Measurements from ENCODE around the gene IL1RAPL1.

IL1RAPL1 gene

DNA sequence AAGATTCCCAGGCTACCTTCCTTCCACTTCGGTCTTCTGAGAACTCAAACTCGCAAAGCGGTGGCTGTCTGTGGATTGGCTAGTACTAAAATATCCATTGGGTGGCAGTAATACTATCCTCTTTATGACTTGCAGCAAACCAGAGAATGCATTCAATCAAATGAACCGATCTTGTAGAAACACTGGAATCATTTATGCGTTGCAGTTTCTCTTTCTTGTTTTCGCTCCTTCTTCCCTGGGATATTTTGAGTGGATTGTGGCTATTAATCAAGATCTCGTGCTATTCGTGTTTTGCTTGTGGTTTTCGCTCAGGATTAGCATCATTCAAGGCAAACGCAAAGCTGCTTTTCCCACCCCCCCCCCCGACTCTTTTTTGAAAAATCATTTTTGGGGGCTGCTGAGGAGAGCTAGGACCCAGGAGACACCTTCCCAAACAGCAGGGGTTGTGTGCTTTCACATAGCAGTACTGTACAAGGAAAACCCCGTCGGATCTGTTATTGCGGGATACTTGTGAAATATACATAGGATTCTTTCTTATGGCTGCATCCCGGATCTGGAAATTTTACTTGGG lies at the start of gene IL1RAPL1:
Gene IL1RAPL1 (plus strand): TSS at position 466 of the 571 bp plus-strand sequence.
- peak; percentile 26 for DNase-seq

DNA sequence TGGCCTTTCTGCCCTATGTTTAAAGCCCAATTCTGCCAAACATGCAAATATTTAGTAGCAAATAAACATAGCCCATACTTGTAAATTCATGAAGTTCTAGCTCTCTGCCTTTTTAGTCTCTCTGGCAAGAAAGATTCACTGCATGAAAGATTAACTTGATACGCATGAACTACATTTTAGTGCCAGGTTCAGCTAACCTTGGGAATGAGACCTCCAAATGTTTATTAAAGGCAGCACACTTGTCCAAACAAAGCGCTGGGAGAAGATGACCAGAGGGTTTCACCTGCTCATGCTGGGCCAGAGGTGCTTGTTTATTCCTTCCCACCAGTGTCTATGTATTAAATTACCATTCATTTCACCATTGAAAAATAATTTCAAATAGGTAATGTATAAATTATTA lies 44.5 kb upstream of the IL1RAPL1 start:
- no peak for DNase-seq

DNA sequence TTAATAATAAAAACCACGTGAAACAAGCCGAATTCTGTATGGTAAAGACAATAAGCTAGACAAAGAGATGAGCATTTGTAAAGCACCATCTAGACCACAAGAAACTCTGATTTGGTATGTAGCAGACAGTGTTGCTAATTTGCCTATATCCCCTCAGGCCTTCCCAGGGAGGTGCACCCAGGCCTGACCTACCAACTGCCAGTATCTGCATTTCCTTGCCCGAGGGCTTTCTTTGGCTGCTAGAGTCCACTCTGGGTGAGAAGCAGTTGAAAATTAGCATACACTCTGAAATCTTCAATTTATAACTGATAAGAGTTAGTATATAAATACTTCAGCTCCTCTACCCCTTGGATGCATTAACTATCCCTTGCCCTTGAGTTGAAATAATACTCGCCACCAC lies 37.4 kb upstream of the IL1RAPL1 start:
- DNase-seq, result no peak

DNA sequence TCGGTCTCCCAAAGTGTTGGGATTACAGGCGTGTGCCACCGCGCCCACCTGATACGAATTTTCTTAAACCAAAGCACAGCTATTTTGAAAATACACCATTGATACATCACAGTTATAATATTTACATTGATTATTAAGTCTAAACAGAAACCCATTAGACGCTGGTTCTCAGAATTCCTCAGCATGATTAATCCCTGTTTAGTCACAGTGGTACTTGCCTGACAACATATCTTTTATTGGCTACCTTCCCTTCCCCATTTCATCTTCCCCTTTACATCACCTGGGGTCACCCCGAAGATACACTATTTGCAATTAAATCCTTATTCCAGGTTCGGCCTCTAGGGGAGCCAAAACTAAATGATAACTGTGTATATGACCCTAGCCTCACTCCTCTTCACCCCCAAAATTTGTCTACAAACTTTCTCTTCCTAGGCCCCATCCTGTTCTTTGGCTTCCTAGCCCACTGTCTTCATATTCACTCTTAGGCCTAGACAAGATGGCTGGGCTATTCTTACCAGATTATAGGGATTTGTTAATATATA lies 36.8 kb upstream of the IL1RAPL1 start:
- no peak for DNase-seq

DNA sequence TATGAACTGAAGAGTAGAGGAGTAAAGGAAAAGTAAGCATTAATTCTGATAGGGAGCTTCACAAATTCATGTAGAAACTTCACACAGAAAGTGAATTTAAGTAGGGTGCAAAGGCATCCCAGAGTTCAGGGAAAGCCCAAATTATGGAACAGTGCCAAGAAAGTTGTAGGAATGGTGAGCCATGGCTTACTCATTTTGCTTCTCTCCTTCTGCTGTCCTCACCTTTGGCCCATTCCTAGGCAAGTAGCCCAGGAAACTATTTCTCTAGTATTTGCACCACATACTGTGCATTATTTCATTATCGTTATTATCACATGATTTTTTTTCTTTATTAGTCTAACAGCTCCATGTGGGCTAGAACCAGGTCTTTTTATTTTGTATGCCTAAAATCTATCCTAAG lies 34.9 kb upstream of the IL1RAPL1 start:
- no peak for DNase-seq

DNA sequence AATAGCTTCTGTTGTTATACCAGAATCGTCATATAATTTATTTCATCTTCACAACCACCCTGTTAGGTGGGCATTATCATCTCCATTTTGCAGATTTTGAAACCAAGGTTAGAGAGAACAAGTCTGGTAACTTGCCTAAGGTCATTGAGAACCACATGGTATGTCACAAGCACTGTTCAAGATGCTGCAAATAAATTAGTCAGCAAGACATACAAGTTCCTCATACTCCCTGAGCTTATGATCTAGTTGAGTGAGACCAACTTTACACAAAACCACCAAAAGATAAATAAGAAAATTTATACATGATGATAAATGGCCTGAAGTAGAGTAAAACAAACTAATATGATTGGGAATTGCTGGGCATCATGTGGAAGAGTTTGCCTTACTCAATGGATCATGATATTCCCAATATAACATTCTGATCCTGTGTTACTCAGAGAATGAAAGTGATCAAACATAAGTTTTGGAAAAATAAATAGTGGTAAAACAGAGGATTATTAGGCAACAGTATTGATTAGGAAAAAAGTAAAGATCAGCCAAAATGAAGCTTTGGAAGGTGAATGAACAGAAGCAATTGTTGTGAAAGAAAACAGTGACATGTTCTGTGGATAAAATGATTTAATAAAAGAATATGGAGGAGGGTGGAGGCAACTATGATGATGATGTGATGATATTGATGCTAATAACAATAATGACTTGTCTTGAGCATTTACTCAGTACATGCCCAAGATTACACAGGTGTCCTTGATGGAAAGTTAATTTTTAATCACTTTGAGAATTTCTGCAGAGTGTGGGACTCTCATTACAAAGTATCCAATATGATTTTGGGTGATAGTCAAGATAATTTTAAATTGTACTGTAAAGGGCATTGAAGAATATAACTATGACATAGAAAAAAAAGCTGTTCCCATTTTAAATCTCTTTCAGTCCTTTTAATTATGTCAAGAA lies 34.1 kb upstream of the IL1RAPL1 start:
- DNase-seq, result no peak

DNA sequence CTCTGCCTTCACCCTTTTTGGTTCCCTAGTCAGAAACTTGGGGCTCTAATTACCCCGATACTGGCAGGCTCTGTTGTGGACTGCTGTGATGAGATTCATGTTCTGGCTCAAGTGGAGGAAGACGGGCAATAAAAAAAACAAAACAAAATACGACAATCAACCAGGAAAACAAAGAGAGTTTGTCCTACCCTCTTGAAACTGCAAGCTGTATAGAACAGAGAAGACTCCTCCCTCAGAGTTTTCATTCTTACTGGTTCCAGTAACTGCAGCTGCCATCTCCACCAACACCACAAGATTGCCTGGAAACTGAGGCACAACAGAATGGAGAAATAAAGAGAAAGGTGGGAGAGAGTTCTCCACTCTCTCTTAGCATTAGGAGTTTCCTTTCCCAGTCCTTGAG lies 11.1 kb upstream of the IL1RAPL1 start:
- no peak for DNase-seq

DNA sequence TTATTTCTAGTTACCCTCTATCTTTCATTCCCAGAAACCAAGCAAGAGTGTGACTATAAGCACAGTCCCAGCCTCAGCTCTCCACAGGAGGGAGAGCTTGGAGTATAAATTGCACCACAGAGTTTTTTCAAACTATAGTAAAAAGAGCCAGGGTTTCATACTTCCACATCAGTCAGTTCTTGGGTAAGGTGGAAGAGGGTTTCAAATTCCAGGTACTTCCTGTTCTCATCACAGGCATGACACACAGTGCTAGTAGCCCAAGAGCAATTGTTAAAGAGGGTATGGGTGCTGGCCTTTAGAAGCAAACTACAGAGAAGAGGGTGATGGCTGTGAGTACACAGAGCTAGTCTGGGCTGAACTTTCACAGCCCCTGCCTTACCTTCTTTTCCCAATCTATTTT lies 5.7 kb upstream of the IL1RAPL1 start:
- DNase-seq, result peak; percentile 2

DNA sequence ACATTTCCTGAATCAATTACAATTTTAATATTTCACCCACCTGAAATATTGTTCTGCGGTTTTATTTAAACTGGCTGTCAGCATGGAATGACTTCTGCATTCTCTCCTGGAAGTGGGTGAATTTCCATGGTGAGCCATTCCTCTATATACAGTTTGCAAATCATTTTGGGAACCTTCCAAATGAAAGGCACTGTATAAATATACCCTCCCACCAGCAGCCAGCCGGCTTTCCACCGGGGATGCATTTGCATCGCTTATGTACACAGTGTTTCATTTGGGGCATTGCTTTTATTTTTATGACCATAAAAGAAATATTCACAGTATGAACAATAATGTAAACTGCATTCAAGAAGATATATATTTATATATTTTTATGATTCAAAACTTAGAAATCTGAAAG lies 4.7 kb upstream of the IL1RAPL1 start:
- no peak for DNase-seq

DNA sequence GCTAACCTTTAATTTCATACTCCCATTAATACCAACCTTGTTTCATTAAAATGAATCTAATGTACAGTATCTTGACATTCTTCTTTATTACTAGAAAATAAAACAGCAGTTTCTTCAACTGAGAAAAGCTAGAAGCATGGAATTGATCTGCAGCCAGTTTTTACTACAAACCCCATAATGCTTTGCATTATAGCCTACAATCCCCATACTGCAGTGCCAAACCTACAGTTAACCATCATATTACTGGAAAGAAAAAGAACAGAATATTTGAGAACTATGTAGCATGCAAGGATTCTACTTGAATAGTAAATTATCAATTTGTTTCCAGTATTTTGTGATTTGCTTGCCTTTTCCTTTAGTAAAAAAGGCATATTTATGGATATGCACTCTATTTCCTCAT lies 3.2 kb upstream of the IL1RAPL1 start:
- no peak for DNase-seq

DNA sequence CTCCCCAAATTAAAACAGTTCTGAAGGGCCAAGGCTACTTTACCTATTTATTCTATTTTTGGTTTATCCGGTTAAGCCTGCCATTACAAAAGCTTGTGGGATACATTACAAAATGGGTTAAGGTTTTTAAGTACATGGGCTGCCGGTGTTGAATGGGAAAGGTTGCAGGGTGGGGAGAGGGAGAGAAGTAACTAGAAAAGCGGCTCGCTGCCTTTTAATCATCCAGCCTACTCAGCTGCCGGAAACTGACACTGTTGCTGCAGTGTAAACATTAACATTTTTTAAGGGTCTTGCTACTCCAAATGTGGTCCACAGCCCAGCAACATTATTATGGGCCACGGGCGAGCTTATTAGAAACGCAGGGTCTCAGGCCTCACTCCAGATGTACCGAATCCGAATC lies 1.5 kb upstream of the IL1RAPL1 start:
- DNase-seq, result no peak

DNA sequence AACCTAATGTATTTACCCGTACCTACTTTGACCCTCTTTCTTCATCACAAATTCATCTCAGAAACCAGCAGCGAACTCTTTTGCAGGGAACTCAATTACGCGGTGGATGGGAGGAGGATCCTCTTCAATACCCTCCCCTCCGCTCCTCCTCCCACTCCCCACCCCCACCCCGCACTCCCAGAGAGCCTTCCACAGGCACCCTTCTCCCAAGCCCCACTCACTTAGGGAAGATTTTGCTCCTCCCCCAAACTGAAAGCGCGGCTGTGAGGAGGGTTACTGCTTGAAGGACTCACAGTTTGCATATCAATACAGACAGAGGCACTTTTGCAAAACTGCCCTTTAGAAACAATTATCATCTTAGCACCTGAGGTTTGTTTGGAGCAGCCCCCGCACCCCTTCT lies 960 bp upstream of the IL1RAPL1 start:
- peak; percentile 34 for DNase-seq

DNA sequence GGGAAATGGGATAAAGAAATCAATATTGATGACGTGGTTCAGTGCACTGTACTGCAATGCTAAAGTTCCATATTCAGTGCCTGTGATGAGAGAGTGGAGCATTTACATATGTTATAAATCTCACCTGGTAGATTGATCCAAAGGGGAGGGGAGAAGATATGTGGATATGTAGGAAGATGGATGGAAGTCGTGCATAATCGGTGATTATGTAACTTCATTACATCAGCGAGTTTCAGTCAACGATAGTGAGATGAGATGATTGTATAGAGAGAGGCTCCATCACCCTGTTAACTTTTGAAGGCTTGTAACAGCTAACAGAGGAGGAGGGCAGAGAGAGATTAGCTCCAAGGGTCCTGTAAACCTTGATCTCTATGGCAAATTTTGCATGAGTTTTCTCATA lies 1.8 kb downstream of the IL1RAPL1 start:
- no peak for DNase-seq

DNA sequence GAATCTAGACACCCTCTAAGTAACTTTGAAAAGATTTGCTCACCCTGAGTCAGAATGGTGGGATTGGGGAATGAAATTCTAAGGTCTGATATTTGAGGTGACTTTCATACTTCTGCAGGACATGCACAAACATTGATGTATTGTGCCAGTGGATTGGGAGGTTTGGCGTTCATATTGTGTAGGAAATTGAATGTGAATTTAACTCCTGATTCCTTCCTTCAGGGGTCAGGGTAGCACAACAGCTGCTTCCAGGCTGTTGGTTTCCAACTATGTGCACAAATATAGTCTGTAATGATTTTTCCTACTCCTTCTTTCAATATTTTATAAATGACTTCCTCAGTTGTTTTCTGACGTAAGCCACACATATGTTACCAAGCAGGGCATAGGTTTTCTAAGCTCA lies 3.1 kb downstream of the IL1RAPL1 start:
- no peak for DNase-seq

DNA sequence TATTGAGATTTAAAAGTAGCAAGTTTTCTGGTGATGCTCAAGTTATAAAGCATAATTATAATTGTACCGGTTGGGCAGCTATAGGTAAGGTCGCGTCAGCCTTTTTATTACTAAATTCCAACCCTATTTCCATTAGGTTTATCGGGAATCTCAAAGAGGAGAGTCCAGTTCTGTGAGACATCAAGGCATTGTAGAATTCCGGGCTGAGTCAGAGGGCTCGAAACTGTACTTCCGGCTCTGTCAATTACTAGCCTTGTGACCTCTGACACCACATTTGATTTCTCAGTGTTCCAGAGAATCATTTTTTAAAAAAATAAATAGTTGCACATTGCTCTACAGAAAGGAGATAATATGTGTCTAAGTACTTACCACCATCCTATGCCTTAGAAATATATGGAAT lies 4.3 kb downstream of the IL1RAPL1 start:
- DNase-seq, result no peak

DNA sequence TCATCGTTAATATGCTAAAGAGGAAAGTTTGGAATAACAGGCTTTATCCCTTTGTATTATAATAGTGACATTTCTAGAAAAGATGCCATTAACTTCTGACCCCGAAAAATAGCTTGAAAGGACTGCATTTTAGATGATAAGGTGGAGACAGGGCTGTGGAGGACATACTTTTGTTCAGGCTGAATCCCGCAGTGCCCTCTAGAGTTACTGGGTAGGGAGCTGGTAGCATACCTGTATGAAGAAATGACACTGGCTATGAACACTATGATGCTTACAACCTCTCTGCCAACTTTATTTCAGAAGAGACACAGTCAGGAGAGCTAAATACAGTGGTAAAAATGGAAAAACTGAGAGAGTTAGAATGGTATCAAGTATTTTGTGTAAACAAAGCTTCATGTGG lies 8.1 kb downstream of the IL1RAPL1 start:
- no peak for DNase-seq

DNA sequence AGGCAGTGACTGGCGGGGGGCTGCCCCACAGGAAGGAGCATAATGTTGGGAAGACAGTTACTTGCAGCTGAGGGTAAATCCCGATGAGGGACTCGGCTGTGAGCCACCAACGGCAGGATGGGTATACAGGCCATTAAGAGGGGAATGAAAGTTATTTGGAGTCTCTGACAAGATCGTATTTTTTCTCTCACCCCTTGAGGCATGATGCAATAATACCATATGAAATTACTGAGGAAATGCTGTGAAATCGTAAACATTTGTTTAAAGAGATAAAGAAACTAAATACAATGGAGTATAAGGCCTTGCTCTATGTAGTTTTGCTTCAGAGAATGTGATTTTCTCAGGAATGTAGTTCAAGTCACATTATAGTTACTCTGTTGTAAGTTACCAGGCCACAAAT lies 12.7 kb downstream of the IL1RAPL1 start:
- no peak for DNase-seq

DNA sequence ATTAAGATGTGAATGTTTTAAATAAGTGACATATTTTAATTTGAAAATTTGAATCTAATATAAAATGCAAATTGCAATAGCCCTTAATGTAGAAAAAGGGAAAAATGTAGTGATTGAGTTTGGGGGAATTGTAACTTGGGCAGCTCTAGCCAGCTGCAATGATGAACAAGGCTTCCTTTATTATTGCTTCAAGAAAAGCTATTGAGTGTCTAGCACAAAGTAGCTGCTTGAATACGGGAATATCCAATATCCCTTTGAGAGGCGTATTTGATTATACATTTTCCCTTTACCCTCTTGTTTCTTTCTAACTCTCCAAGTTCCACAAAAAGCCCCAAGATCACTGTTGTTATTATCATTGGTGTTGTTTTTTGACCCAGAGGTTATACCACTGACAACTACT lies 21.8 kb downstream of the IL1RAPL1 start:
- DNase-seq, result no peak

DNA sequence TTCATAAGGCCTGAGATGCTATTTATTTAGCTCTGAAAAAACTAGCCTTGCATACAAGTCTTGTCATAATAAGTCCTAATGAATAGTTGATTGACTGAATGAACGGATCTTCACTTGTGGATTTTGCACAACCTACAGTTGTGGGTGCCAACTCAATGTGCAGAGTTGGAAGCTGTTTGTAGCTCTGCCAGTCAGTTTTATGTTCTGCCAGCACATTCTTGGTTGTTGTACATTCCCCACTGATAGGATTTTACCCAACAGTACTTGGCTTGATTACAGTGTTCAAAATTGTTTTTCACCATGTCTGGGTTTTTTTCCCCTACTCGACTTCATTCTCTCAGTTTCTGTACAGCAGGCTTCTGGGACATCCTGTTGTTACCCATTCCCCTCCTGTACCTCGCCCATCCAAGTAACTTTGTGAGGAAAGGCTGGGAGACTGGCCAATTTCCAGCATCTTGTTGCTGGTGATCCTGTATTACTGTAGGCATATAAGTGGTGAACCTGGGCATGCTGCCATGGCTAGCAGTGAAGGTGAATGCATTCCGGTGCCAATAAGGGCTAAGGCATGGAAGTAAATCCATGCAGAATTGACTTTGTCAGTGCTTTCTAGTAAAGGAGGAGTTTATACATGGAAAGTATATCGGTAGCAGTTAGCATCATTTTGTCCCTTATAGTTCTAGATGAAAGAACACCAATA lies 22.8 kb downstream of the IL1RAPL1 start:
- no peak for DNase-seq

DNA sequence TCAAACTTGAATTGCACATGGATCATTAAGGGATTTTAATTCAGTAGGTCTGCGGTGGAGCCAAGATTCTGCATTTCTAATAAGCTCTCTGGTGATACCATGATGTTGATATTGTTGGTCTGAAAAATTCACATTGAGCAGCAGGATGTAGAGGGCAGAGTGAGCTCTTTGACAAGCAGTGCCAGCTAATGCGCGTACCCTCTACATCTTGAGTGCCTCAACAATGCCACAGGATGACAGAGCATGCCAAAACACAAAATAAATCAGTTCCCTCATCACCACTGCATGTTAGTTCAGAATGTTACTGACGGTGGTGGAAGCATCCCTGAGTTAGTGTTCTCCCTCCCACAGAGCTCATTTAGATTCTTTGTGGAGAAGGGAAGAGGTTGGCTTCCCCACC lies 23.5 kb downstream of the IL1RAPL1 start:
- DNase-seq, result no peak

DNA sequence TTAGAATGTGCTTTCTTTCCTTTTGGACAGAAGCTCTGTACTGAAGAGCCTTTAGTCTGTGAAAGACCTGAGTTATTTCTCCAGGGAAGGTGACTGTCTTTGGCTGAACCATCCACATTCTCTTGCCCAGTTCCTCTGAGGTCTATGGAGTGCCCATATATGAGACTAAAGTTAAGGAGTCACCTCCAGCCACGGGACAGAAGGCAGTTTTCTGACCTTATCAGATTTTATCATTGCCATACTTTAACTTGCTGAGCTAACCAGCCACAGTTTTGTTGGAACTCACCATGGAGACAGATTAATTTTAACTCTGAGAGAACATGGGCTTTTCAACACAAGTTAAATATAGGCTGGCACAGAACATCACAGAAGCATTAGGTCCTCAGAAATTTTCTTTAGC lies 26.3 kb downstream of the IL1RAPL1 start:
- no peak for DNase-seq

DNA sequence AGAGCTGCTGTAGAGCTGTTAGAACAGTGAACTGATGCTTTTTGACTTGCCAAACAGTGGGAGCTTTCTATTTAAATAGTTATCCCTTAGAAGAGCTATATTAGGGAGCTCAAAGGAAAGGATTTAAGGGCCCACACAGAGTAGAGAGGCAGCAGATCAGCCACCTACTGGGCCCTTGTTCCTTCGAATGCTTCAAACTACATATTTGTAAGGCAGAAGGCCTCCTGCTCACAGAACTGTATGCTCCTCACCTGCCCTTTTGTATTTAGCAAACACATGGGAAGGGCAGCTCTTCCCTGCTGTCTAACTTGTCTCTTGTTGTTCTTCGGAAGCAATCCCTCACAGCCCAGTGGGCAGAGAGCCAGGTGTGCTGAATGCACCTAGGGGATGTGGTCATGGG lies 38.0 kb downstream of the IL1RAPL1 start:
- no peak for DNase-seq

DNA sequence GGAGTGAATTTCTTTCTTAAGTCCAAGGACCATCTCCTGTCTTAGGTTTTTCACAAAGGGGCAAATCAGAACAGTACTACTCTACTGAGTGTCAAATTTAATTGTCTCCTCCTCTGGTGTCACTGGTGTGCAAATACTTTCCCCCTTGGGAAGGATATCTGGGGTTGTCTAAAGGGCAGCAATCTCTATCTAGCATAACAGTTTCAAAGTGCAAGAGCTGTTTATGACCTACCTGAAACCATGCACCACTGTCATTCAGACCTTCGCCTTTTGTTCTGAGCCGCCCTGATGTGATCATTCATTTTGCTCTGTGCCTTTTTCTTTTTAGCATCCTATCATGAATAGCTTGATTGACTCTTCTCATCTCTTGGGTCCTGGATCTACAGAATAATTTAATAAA lies 39.3 kb downstream of the IL1RAPL1 start:
- no peak for DNase-seq

DNA sequence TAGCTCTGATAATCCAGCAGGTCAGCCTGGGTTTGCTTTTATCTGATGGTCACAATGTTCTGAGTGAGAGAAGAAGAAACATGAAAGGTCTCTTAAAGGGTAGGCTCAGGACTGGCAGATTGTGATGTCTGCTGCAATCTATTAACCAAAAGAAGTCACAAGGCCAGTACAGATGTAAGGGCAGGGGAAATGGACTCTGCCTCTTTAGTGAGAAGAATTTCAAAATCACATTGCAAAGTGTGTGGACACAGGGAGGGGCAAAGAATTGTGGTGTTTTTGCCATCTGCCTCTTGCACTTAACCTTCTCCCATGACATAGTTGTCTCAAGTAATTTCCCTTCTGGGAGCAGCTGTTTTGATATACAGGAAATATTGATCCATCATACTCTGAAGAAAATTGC lies 40.9 kb downstream of the IL1RAPL1 start:
- DNase-seq, result no peak

Data from NCI-H510A (cell line).